Airway epithelial cell (primary cell): Measurements from ENCODE around the gene ULK1. TPM values are rescaled to one million over a fixed set of nuclear protein-coding genes. Genes with fewer than 3 reads are reported as not detected.

ENCODE experiments used
- total RNA-seq: library from RNA; depleted of rRNA; stranded (reverse); fragments of >200 nt; gene quantifications from 2 replicates; pipeline ENCODE4 v1.2.3, GENCODE V29; 2015

Gene ULK1
- total RNA-seq = 5.2 and 9.6 TPM in 2 replicates

GRCh38 chr12:131894313-131894860 is at the start of gene ULK1:
ULK1 (plus strand) TSS chr12:131894622; CDS start chr12:131895002, 380 bp downstream.

GRCh38 chr12:131928711-131929580 is 34.5 kb downstream of the ULK1 start, which contains the start of gene PUS1:
PUS1 (plus strand) TSS chr12:131929276; CDS start chr12:131929723, 447 bp downstream.

GRCh38 chr12:131949431-131950181 is 55.2 kb downstream of the ULK1 start, which contains the start of gene EP400:
EP400 (plus strand) TSS chr12:131949942; CDS start chr12:131960620, 10,678 bp downstream.

Other genes with a start within 250 kb of the ULK1 start
- 18.1 and 21.9 TPM in 2 replicates for gene SFSWAP, start 183.5 kb upstream of the ULK1 start, total RNA-seq
- gene MMP17, start 66.2 kb upstream of the ULK1 start, total RNA-seq = 4.6 and 7.8 TPM in 2 replicates
- gene PUS1, start 34.7 kb downstream of the ULK1 start, total RNA-seq = 14.7 and 15.1 TPM in 2 replicates
- 10.6 and 15.4 TPM in 2 replicates for gene EP400, start 55.3 kb downstream of the ULK1 start, total RNA-seq
- gene DDX51, start 249.7 kb downstream of the ULK1 start, total RNA-seq = 13.3 and 14.8 TPM in 2 replicates
- gene NOC4L, start 249.8 kb downstream of the ULK1 start, total RNA-seq = 25.9 and 33.7 TPM in 2 replicates